Measurements from ENCODE around the gene ADD3. TPM values are rescaled to one million over a fixed set of nuclear protein-coding genes. Genes with fewer than 3 reads are reported as not detected.

Gene ADD3
- polyA plus RNA-seq, 1 donor (not counting 4 experiments of a cell fraction or from before 2014, with no cell fraction given), result 61.7 TPM

GRCh38 chr10:110057456-110057855 lies 49.7 kb downstream of the ADD3 start:
- no peaks in the 10 kb centered on the region for H4K20me1 ChIP-seq (ENCODE audit: control insufficient read depth, extremely low read depth, insufficient read depth, low read length)

GRCh38 chr10:110058212-110058611 lies 50.4 kb downstream of the ADD3 start:
- Histone ChIP-seq H3K4me3 (ENCODE audit: control insufficient read depth in 2 of 3, extremely low read depth in 1 of 3, insufficient read depth in 2 of 3, low read depth in 1 of 3, low read length in 3 of 3) (no peak overlapping the region), H3K27me3 (ENCODE audit: control insufficient read depth, extremely low read depth, insufficient read depth, low read length) (no peaks in the 10 kb centered on the region), H3K4me1 (ENCODE audit: control insufficient read depth, extremely low read depth, insufficient read depth, low read length) (no peaks in the 10 kb centered on the region), H3K79me2 (ENCODE audit: control insufficient read depth, insufficient read depth, low read length) (no peaks in the 10 kb centered on the region), H2AFZ (ENCODE audit: control insufficient read depth, low read length) (no peak overlapping the region), H3K9ac (ENCODE audit: control insufficient read depth, extremely low read depth, insufficient read depth, low read length) (no peak overlapping the region), H3K4me2 (ENCODE audit: control insufficient read depth, extremely low read depth, insufficient read depth, low read depth, low read length) (no peak overlapping the region), H3K9me3 (ENCODE audit: control insufficient read depth, low read depth, low read length) (no peaks in the 10 kb centered on the region), H4K20me1 (ENCODE audit: control insufficient read depth, extremely low read depth, insufficient read depth, low read length) (no peaks in the 10 kb centered on the region), H3K9me1 (ENCODE audit: control insufficient read depth, extremely low read depth, insufficient read depth, low read length) (no peaks in the 10 kb centered on the region), H3K27ac (ENCODE audit: control insufficient read depth, insufficient read depth, low read length) (no peak overlapping the region), H3K36me3 (ENCODE audit: control insufficient read depth in 2 of 2, extremely low read depth in 1 of 2, insufficient read depth in 2 of 2, low read length in 2 of 2) (no peaks in the 10 kb centered on the region)
- TF ChIP-seq CTCF (optimal IDR thresholded peaks at IDR 0.05 in 1 of 3, IDR thresholded peaks at IDR 0.05 in 1 of 3, conservative IDR thresholded peaks at IDR 0.05 in 1 of 3; ENCODE audit: extremely low read depth in 1 of 3, insufficient read depth in 2 of 3, low read length in 3 of 3) (no peak), EZH2 (IDR thresholded peaks at IDR 0.05; ENCODE audit: low read length) (no peak)
- dilution Hi-C loops (cut with MboI; ENCODE audit: extremely low pct_ligation_motif_present, low sequenced_read_pairs), result no loop called here
- DNase-seq (ENCODE audit: low read depth, low spot score) (no peak), FAIRE-seq (no peak)

More at GRCh38 chr10:110057456-110057855, 49.7 kb downstream of the ADD3 start:
- no peaks in the 10 kb centered on the region for H3K9me3 ChIP-seq (ENCODE audit: control insufficient read depth, low read depth, low read length)
- H3K9ac ChIP-seq (ENCODE audit: control insufficient read depth, extremely low read depth, insufficient read depth, low read length), result no peak overlapping the region
- no peak overlapping the region for H3K27ac ChIP-seq (ENCODE audit: control insufficient read depth, insufficient read depth, low read length)
- H3K4me1 ChIP-seq (ENCODE audit: control insufficient read depth, extremely low read depth, insufficient read depth, low read length), result no peaks in the 10 kb centered on the region
- H2AFZ ChIP-seq (ENCODE audit: control insufficient read depth, low read length), result no peak overlapping the region
- DNase-seq (ENCODE audit: low read depth, low spot score) (no peak), FAIRE-seq (no peak)
- no peaks in the 10 kb centered on the region for H3K27me3 ChIP-seq (ENCODE audit: control insufficient read depth, extremely low read depth, insufficient read depth, low read length)
- dilution Hi-C loops (cut with MboI; ENCODE audit: extremely low pct_ligation_motif_present, low sequenced_read_pairs), result no loop called here
- H3K4me3 ChIP-seq (ENCODE audit: control insufficient read depth in 2 of 3, extremely low read depth in 1 of 3, insufficient read depth in 2 of 3, low read depth in 1 of 3, low read length in 3 of 3), result no peak overlapping the region
- H3K36me3 ChIP-seq (ENCODE audit: control insufficient read depth in 2 of 2, extremely low read depth in 1 of 2, insufficient read depth in 2 of 2, low read length in 2 of 2), result no peaks in the 10 kb centered on the region
- H3K4me2 ChIP-seq (ENCODE audit: control insufficient read depth, extremely low read depth, insufficient read depth, low read depth, low read length), result no peak overlapping the region
- no peaks in the 10 kb centered on the region for H3K9me1 ChIP-seq (ENCODE audit: control insufficient read depth, extremely low read depth, insufficient read depth, low read length)
- no peak for TF ChIP-seq EZH2 (IDR thresholded peaks at IDR 0.05; ENCODE audit: low read length)
- TF ChIP-seq CTCF (optimal IDR thresholded peaks at IDR 0.05 in 1 of 3, IDR thresholded peaks at IDR 0.05 in 1 of 3, conservative IDR thresholded peaks at IDR 0.05 in 1 of 3; ENCODE audit: extremely low read depth in 1 of 3, insufficient read depth in 2 of 3, low read length in 3 of 3), result no peak
- no peaks in the 10 kb centered on the region for H3K79me2 ChIP-seq (ENCODE audit: control insufficient read depth, insufficient read depth, low read length)

Measured in keratinocyte (primary cell).